Body of pancreas (tissue), 4 donors: ENCODE data around the gene HELB.

Source experiments
- CTCF ChIP-seq, 7 experiments: fragments of 450-650 bp in 4 of 7; fragments of 200-600 bp in 3 of 7; sonication (generic) in 3 of 7; IDR thresholded peaks; one replicate each; pipeline ENCODE4 v1.5.1; 2016 to 2019; ENCODE audit warnings: antibody characterized with exemption in 7 of 7
- POLR2A ChIP-seq, 3 donors: fragments of 450-650 bp; IDR thresholded peaks; one replicate each; pipeline ENCODE4 v1.6.1; 2016; ENCODE audit warnings: antibody characterized with exemption in 3 of 3, mild to moderate bottlenecking in 2 of 3

GRCh38 chr12:66289485-66289884 is 12.8 kb upstream of the HELB start:
- TF ChIP-seq POLR2A (IDR thresholded peaks at IDR 0.05) (no peak), CTCF (IDR thresholded peaks at IDR 0.05) (no peak)
